ENCODE measurements around the gene SCN4B. TPM values are rescaled to one million over a fixed set of nuclear protein-coding genes. Genes with fewer than 3 reads are reported as not detected.
A peak's percentile ranks its signal among the peaks of the same experiment; 100 is the strongest.

The SCN4B gene
- total RNA-seq, 1 donor from 2014 or later = 12.6 TPM

DNA sequence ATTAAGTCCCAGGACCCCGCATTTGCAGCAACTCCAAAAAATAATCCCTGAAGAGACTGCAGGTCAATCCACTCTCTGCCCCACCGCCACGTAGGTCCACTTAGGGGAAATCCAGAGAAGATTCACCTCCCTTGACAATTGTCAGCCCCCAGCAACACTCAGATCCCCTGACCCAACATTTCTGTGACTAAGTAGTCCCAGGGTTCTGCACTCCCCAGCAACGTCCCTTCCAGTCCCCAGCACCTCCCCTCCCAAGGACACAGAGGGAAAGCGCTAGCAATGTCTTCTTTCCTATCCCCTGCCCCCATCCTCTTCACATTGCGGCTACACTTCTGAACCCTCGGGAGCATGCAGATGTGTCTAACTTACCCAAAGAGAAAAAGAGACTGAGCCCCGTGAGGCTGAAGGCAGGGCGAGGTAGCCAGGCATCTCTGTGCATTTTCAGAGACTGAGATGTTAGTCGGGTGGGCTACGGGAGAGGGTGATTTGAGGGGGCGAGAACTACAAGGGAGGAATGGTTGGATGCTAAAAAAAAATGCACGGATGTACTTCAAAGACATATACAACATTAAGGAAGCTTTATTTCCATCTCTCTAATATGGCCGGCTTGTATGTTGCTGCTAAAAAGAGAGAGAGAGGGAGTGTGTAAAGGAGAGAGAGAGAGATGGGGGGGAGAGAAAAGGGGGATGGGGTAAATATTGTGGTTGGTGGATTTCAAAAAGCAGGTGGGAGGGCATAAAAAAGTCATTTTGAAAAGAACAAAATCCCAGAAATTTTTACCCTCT, 23.6 kb upstream of the SCN4B start, which contains the start of gene SCN2B:
Gene SCN2B (minus strand): TSS at position 647 of the 785 bp plus-strand sequence. CDS start 208 bp downstream, at position 439.
- ATAC-seq (peak; percentile 42), DNase-seq (ENCODE audit: missing footprints) (no peak)
- intact Hi-C loops (cut with DNase I) = loop anchor here (2.0 kb wide), 1 partner anchor 19 kb away; no protein-coding TSS in a partner anchor

GRCh38 chr11:118175031-118175992, 22.7 kb upstream of the SCN4B start:
- no peak for DNase-seq (ENCODE audit: missing footprints)
- ATAC-seq = peak; percentile 70
- intact Hi-C loops (cut with DNase I) = no loop called here

DNA sequence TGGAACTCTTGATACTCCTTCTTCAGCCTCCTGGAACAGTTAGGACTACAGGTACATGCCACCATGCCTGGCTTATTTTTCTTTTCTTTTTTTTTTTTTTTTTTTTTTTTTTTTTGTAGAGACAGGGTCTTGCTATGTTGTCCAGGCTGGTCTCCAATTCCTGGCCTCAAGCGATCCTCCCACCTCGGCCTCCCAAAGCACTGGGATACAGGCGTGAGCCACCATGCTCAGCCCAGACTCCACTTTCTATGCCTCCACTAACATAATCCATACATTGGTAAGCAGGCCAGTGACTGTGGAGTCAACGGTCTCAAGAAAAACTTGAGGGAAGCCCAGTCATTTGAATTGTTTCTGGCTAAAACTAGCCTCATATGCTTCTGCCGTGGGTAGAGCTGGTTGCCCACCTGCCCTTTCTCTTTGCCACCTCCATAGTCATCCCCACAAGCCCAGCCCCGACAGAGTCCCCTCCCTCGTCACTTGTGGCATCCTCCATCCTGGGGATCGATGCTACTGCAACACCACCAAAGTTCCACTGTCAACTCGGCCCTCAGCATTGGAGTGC, 21.5 kb upstream of the SCN4B start:
- intact Hi-C loops (cut with DNase I) = no loop called here
- DNase-seq (ENCODE audit: missing footprints) (no peak), ATAC-seq (no peak)

DNA sequence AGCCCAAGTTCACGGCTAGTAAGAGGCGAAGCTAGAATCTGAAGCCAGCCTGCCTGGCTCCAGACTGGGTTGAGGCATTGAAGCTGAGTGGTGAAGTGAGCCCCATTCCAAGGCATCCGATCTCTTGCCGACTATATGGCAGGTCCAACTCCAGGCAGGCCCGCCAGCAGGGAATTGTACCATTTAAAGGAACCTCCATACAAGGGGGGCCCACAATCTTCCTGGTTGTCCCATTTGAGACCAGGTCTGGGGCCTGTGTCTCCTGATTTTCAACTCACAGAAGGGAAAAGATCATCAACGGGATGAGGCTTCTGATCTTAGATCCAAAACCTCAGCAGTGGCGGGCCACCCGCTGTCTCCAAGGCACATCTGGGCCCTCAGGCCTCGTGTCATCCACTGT, 19.7 kb upstream of the SCN4B start:
- intact Hi-C loops (cut with DNase I) = no loop called here
- ATAC-seq (no peak), DNase-seq (ENCODE audit: missing footprints) (no peak)

DNA sequence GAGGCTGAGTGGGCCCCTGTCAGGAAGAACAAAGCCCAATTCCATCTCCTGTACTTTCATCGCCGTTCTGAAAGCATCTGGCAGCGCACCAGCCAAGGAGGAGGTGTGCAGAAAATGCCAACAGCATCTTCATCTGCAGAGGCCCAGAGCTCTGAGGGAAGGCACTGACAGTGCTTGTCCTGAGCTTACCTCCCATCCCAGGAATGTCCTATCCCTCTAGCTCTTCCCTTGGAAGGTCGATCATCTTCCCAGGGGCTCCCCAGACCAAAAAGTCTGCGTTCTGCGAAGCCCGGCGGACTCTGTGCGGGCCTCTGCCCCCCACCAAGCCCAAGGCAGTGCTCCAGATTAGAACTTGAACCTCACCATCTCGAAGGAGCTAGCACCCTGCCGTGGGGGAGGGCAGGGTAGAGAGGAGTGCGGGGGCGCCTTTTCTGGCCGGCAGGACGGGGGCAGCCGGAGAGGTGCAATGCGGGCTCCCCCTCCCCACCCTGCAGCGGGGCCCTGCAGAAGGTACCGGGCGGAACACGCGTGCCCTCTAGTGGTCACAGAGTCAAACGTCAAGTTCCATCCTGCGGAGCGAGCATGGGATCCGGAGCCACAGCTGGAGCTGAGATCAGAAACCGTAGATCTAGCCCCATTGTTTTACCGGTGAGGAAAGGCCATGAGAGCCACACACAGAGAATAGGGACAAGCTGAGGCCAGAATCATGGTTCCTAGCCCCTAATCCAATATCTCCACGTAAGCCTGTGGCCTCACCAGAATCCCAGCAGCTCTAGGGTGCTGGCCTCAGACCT, 18.8 kb upstream of the SCN4B start:
- ATAC-seq (peak; percentile 66), DNase-seq (ENCODE audit: missing footprints) (peak; percentile 88)
- intact Hi-C loops (cut with DNase I) = loop anchor here (1.0 kb wide), 1 partner anchor 26 kb away; no protein-coding TSS in a partner anchor

- intact Hi-C loops (cut with DNase I) = loop anchor here (1.0 kb wide), 1 partner anchor 26 kb away; no protein-coding TSS in a partner anchor
- no peak for DNase-seq (ENCODE audit: missing footprints)
Observed at GRCh38 chr11:118170882-118171268, 18.3 kb upstream of the SCN4B start.

GRCh38 chr11:118170231-118170630, 17.6 kb upstream of the SCN4B start:
- intact Hi-C loops (cut with DNase I) = no loop called here
- DNase-seq (ENCODE audit: missing footprints) = no peak
- ATAC-seq = no peak

More at GRCh38 chr11:118170882-118171268, 18.3 kb upstream of the SCN4B start:
- ATAC-seq = no peak

DNA sequence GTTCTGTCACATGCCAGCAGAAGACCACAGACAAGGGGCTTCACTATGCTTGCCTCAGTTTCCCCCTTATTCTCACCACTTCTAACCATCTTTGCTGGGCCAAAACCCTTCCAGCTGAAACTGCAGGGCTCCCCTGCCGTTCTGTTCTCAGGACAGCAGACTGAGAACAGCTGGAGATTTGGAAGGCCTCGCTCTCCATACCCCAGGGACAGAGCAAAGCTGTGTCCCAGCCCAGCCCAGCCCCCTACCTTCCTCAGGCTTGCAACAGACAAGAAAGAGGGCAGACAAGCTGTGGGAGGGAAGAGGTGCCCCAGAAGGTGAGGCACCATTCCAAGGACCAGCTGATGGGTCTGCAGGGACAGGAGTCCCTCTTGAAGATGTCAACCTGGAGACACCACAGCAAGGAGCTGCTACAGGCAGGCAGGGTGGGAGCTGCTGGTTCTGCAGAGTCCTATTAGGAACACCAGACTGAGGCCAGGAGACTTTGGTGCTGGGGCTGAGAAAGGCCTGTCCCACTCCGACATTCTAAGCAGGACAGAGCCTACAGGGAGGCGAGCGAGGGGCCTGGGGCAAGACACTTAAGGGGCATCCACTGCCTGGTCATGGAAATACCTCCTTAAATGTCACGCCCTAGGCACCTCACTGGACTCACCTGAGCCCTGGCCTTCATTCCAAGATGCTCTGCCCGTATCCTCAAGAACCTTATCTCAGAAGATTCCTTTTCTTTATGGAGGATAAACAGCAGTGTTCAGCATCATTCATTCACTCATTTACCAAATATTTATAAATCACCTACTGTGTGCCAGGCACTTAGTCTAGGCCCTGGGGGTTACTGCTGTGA, 16.9 kb upstream of the SCN4B start:
- DNase-seq (ENCODE audit: missing footprints) = no peak
- intact Hi-C loops (cut with DNase I) = no loop called here
- ATAC-seq = peak; percentile 47

GRCh38 chr11:118168751-118169150, 16.1 kb upstream of the SCN4B start:
- DNase-seq (ENCODE audit: missing footprints) (no peak), ATAC-seq (no peak)
- intact Hi-C loops (cut with DNase I) = no loop called here

DNA sequence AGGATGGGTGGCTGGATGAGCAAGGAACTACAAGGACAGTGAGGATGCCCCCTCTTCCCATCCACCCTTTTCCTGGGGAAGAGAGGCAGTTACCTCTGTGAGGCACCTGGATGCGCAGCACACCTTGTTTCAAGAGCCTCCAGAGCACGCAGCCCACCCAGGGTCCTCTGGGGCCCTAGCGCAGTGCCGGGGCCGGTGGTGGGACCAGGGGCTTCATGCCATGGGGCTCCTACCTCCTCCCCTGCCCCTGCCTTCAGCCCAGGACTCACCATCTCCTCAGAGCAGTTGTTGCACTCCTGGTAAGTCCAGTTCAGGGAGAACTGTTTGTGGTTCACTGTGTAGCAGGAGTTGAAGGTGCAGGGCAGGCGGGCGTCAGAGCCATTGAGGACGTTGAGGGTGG, 15.7 kb upstream of the SCN4B start:
- ATAC-seq (no peak), DNase-seq (ENCODE audit: missing footprints) (no peak)
- intact Hi-C loops (cut with DNase I) = no loop called here

DNA sequence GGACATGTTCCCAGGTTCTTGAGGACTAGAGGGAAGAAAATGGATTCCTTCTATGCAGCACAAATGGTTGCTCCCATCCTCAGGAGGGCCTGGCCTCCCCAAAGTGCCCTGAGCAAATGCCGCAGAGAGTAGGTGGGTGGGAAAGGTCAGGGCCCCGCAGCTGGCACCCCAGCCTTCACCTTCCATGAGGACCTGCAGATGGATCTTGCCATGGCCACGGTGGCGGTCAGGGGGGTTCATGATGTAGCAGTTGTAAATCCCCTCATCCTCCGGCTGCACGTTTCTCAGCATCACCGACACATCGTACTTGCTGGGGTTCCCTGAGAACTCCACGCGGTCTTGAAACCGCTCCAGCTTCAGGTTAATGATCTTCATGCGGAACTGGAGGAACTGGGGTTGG, 15.3 kb upstream of the SCN4B start:
- no peak for DNase-seq (ENCODE audit: missing footprints)
- intact Hi-C loops (cut with DNase I) = no loop called here
- ATAC-seq = no peak

GRCh38 chr11:118167253-118167652, 14.6 kb upstream of the SCN4B start:
- DNase-seq (ENCODE audit: missing footprints) (no peak), ATAC-seq (no peak)
- intact Hi-C loops (cut with DNase I) = no loop called here

GRCh38 chr11:118166641-118167040, 14.0 kb upstream of the SCN4B start:
- ATAC-seq = no peak
- no peak for DNase-seq (ENCODE audit: missing footprints)
- intact Hi-C loops (cut with DNase I) = no loop called here

DNA sequence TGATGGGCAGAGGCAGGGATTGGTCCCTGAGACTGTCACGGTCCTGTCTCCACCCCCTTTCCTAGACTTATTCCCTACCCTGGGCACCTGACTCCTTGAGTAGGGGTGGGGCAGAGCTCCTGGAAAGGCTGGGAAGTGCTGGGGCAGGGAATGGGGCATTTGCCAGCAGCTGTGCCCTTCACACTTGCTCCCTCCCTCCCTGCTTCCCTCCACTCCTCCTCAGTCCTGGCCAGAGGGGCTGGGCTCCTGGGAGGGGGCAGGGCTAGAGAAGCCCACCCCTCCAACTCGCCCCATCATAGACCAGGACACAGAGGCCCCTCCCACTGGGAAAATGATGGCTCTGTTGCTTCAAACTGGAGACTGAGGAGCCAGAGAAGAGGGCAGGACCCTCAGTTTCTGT, 12.3 kb upstream of the SCN4B start:
- ATAC-seq (no peak), DNase-seq (ENCODE audit: missing footprints) (no peak)
- intact Hi-C loops (cut with DNase I) = no loop called here

DNA sequence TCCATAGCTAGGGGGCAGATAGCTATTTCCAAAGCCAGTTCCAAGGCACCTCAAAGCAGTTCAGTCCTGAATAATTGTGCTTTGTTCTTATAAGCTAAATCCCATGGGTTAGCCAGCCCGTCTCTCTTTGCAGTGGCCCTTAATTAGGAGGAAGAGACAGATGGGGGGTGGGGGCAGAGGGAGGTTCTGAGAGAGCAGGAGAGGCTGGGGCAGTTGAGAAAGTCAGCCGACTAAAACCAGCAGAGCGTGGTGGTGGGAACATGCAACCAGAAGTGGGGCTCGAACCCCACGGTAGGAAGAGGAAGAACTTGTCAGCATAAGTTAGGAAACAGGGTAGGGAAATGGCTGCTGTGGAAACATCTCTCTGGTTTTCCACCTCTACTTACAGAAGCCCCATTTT, 10.9 kb upstream of the SCN4B start:
- intact Hi-C loops (cut with DNase I) = no loop called here
- no peak for ATAC-seq
- DNase-seq (ENCODE audit: missing footprints) = no peak

GRCh38 chr11:118162846-118163245, 10.2 kb upstream of the SCN4B start:
- ATAC-seq = no peak
- intact Hi-C loops (cut with DNase I) = no loop called here
- DNase-seq (ENCODE audit: missing footprints) = no peak

DNA sequence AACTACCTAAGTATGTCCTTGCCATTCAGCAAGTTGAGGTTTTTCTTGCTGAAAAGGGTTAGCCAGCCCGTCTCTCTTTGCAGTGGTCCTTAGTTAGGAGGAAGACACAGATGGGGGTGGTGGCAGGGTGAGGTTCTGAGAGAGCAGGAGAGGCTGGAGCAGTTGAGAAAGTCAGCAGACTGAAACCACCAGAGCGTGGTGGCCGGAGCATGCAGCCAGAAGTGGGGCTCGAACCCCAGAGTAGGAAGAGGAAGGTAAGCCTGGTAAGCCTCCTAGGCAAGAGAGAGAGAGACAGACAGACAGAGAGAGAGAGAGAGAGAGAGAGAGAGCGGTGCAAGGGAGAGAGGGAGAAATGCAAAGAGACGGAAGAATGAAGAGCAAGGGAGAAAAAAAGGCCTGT, 9.2 kb upstream of the SCN4B start:
- DNase-seq (ENCODE audit: missing footprints) (peak; percentile 52), ATAC-seq (no peak)
- intact Hi-C loops (cut with DNase I) = no loop called here

Data from Right ventricle myocardium inferior (tissue), 1 donor.